ENCODE data around the gene EHD3.

- no peak for TF ChIP-seq CTCF (IDR thresholded peaks at IDR 0.05; ENCODE audit: low read length)
- no peak for TF ChIP-seq EZH2 (IDR thresholded peaks at IDR 0.05; ENCODE audit: borderline replicate concordance, low read length)
Observed at GRCh38 chr2:31205186-31205585, 28.8 kb upstream of the EHD3 start.

Data from OCI-LY1 (cell line).